ENCODE data around the gene OTOS.

The OTOS gene

DNA sequence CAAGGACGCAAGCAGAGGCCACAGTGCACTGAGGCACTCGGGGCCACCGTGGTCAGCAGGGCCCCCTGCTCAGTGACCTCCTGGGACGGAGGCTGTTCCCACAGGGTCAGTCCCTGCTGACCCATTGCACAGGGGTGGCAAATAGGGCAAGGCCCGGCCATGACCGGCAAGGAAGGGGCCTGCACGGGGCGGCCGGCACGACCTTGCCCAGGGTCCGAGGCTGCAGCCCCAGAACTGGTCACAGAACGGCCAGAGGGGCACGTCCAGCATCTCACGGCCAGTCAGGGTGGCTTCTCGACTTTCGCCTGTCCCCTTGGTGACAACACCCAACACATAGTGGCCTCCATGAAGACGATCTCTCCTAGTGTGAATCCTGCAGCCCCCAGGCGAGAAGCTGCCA is 27.6 kb upstream of the OTOS start:
- DNase-seq (ENCODE audit: low spot score): no peak
- Histone ChIP-seq H3K27ac (no peak overlapping the region), H3K4me3 (no peak overlapping the region)
- TF ChIP-seq, protein P1, sequence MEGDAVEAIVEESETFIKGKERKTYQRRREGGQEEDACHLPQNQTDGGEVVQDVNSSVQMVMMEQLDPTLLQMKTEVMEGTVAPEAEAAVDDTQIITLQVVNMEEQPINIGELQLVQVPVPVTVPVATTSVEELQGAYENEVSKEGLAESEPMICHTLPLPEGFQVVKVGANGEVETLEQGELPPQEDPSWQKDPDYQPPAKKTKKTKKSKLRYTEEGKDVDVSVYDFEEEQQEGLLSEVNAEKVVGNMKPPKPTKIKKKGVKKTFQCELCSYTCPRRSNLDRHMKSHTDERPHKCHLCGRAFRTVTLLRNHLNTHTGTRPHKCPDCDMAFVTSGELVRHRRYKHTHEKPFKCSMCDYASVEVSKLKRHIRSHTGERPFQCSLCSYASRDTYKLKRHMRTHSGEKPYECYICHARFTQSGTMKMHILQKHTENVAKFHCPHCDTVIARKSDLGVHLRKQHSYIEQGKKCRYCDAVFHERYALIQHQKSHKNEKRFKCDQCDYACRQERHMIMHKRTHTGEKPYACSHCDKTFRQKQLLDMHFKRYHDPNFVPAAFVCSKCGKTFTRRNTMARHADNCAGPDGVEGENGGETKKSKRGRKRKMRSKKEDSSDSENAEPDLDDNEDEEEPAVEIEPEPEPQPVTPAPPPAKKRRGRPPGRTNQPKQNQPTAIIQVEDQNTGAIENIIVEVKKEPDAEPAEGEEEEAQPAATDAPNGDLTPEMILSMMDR (IDR thresholded peaks at IDR 0.05): no peak

GRCh38 chr2:240167588-240167880 is 27.1 kb upstream of the OTOS start:
- no peak for DNase-seq (ENCODE audit: low spot score)
- Histone ChIP-seq H3K4me3 (no peak overlapping the region), H3K27ac (no peak overlapping the region)
- TF ChIP-seq, protein P1 (IDR thresholded peaks at IDR 0.05): no peak

DNA sequence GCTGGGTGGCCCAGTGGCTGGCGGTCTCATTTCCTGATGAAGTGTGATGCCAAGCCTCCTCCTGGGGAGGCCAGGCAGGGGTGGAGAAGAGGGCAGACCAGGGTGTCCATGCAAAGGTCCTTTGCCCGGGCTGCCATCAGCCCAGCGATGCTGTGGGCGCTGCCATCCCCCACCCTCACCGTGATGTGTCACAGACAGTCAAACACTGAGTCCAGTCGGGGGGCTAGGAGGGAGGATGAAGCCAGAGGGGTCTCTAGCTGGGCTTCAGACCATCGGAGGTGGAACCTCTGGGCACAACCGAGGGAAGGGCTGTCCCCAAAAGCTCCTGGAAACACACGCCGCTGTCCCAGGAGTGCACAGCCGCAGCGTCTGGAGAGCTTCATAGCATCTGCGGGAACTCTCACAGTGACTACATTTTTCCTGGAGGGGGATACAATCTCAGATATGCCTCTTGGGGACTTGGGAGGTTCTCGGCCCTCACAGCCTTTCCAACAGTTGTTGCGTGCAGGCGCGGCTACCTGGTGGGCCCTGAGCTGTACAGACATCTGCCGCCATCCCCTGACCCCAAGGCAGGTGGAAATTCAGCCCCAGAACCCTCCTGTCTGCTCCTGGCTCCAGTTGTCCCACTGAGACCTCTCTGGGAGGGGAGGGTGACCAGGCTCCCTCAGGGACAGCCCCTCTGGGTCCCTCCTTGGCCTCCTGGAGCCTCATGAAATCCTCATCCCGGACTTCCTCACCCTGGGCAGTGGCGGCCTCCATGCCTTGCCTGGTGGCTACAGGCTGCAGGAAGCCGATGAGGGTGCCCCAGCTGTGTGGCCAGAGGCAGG is 26.5 kb upstream of the OTOS start:
- no peak for DNase-seq (ENCODE audit: low spot score)
- Histone ChIP-seq H3K27ac (no peak overlapping the region), H3K4me3 (no peak overlapping the region)
- TF ChIP-seq, protein P1 (IDR thresholded peaks at IDR 0.05): no peak

GRCh38 chr2:240166191-240166590 is 25.7 kb upstream of the OTOS start:
- Histone ChIP-seq H3K27ac (no peak overlapping the region), H3K4me3 (no peak overlapping the region)
- no peak for DNase-seq (ENCODE audit: low spot score)
- TF ChIP-seq, protein P1 (IDR thresholded peaks at IDR 0.05): no peak

GRCh38 chr2:240165661-240166060 is 25.2 kb upstream of the OTOS start:
- DNase-seq (ENCODE audit: low spot score): no peak
- H3K4me3 ChIP-seq: no peak overlapping the region
- TF ChIP-seq, protein P1 (IDR thresholded peaks at IDR 0.05): no peak
- H3K27ac ChIP-seq: no peak overlapping the region

GRCh38 chr2:240165034-240165433 is 24.6 kb upstream of the OTOS start:
- TF ChIP-seq, protein P1 (IDR thresholded peaks at IDR 0.05): no peak

DNA sequence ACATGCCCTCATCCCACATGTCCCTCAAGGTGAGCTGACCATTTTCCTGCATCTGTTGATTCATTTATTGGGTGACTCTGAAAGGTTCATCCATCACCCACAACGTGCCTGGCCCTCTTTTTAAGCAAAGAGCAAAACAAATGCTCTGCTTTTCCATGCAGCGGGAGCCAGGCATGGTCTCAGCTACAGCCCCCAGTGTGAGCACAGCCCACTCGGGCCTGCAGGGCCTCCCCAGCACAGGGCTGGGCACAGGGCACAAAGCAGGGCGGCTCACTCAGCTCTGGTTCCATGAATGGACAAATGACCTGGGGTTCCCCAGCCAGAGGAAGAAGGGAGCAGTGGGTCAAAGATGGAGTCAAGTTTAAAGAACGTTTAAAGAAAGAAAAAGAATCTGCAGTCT is 24.1 kb upstream of the OTOS start:
- H3K27ac ChIP-seq: no peak overlapping the region
- TF ChIP-seq, protein P1 (IDR thresholded peaks at IDR 0.05): no peak
- no peak for DNase-seq (ENCODE audit: low spot score)
- no peak overlapping the region for H3K4me3 ChIP-seq

More at GRCh38 chr2:240165034-240165433, 24.6 kb upstream of the OTOS start:
- no peak for DNase-seq (ENCODE audit: low spot score)
- Histone ChIP-seq H3K4me3 (no peak overlapping the region), H3K27ac (no peak overlapping the region)

Measured in coronary artery (tissue), 2 donors.